GM12875 (cell line): Measurements from ENCODE around the gene OCSTAMP.

Experiments used
- H3K4me3 ChIP-seq: one replicate; pipeline ENCODE4 v1.5.1; 2011; ENCODE audit warnings: low read depth, low read length, control low read depth
- CTCF ChIP-seq: IDR thresholded peaks from 2 replicates; pipeline ENCODE4 v1.5.1; 2011; ENCODE audit warnings: low read depth, mild to moderate bottlenecking, control low read depth, inconsistent platforms, low read length, moderate library complexity, borderline replicate concordance; ENCODE audit not compliant: insufficient read depth

OCSTAMP gene

GRCh38 chr20:46573234-46573633 lies 22.8 kb upstream of the OCSTAMP start:
- no peak overlapping the region for H3K4me3 ChIP-seq
- TF ChIP-seq CTCF: no peak

GRCh38 chr20:46572790-46573189 lies 22.3 kb upstream of the OCSTAMP start:
- TF ChIP-seq CTCF: no peak
- no peak overlapping the region for H3K4me3 ChIP-seq

GRCh38 chr20:46572153-46572552 lies 21.7 kb upstream of the OCSTAMP start:
- TF ChIP-seq CTCF: no peak
- no peak overlapping the region for H3K4me3 ChIP-seq

GRCh38 chr20:46571418-46571817 lies 21.0 kb upstream of the OCSTAMP start:
- H3K4me3 ChIP-seq: no peak overlapping the region

GRCh38 chr20:46570956-46571355 lies 20.5 kb upstream of the OCSTAMP start:
- TF ChIP-seq CTCF: no peak
- no peak overlapping the region for H3K4me3 ChIP-seq

More at GRCh38 chr20:46571418-46571817, 21.0 kb upstream of the OCSTAMP start:
- TF ChIP-seq CTCF: no peak

GRCh38 chr20:46569961-46570360 lies 19.5 kb upstream of the OCSTAMP start:
- no peak overlapping the region for H3K4me3 ChIP-seq
- TF ChIP-seq CTCF: no peak

- TF ChIP-seq CTCF: no peak
- H3K4me3 ChIP-seq: no peak overlapping the region
Observed at GRCh38 chr20:46568570-46569129, 18.2 kb upstream of the OCSTAMP start.
